Lung (tissue), 12 donors: ENCODE measurements around the gene NMRK1. TPM values are rescaled to one million over a fixed set of nuclear protein-coding genes. Genes with fewer than 3 reads are reported as not detected.

ENCODE experiments used
- ATAC-seq: fragments of 200-7000 bp; cut with Tn5 transposase; one replicate; pipeline ENCODE4 v1.9.1; 2020; ENCODE audit warnings: moderate number of reproducible peaks; ENCODE audit not compliant: insufficient read depth, low FRiP score
- DNase-seq, 3 donors: peaks; one replicate each; pipeline ENCODE4 v3.0.0-alpha.2; 2013 to 2017
- H3K27ac ChIP-seq, 2 donors: one replicate each; pipeline ENCODE4 v1.5.1; 2013; ENCODE audit warnings: mild to moderate bottlenecking in 2 of 2, moderate library complexity in 2 of 2, control low read depth in 1 of 2, inconsistent platforms in 1 of 2, low read depth in 1 of 2, low read length in 1 of 2
- H3K27me3 ChIP-seq, 3 donors: one replicate each; pipeline ENCODE4 v1.5.1; 2013; ENCODE audit warnings: low read length in 2 of 3; ENCODE audit not compliant: control insufficient read depth in 3 of 3, insufficient read depth in 3 of 3
- H3K36me3 ChIP-seq, 4 donors: one replicate each; pipeline ENCODE4 v1.5.1; 2013; ENCODE audit warnings: low read length in 4 of 4, mild to moderate bottlenecking in 1 of 4, moderate library complexity in 1 of 4; ENCODE audit not compliant: control insufficient read depth in 4 of 4, insufficient read depth in 4 of 4
- H3K4me1 ChIP-seq, 5 donors: one replicate each; pipeline ENCODE4 v1.5.1; 2013; ENCODE audit warnings: low read length in 5 of 5, mild to moderate bottlenecking in 2 of 5, moderate library complexity in 1 of 5; ENCODE audit not compliant: control insufficient read depth in 5 of 5, insufficient read depth in 5 of 5
- H3K4me3 ChIP-seq: one replicate; pipeline ENCODE4 v1.5.1; 2013; ENCODE audit warnings: mild to moderate bottlenecking, control low read depth, moderate library complexity
- H3K9ac ChIP-seq, 2 donors: one replicate each; pipeline ENCODE4 v1.5.1; 2013; ENCODE audit warnings: low read length in 2 of 2, control low read depth in 1 of 2; ENCODE audit not compliant: insufficient read depth in 1 of 2
- H3K9me3 ChIP-seq, 4 donors: one replicate each; pipeline ENCODE4 v1.5.1; 2013; ENCODE audit warnings: low read length in 3 of 4, mild to moderate bottlenecking in 1 of 4, moderate library complexity in 1 of 4; ENCODE audit not compliant: control insufficient read depth in 4 of 4, insufficient read depth in 3 of 4
- WGBS, 2 donors: extraction: QIAGEN DNeasy Blood & Tissue Kit; methylation state at CpG; one replicate each; pipeline ENCODE4 v1.1.7; 2013; 5-methylcytosine and 5-hydroxymethylcytosine counted together
- polyA plus RNA-seq, 2 donors: library from polyadenylated mRNA; stranded (reverse); fragments of 200-250 nt; gene quantifications; one replicate each; pipeline ENCODE4 v1.2.1, GENCODE V29; 2013
- total RNA-seq, 2 donors: library from RNA; depleted of rRNA in 1 of 2; stranded (reverse); fragments of >200 nt in 1 of 2; gene quantifications; one replicate each; pipeline ENCODE4 v1.2.1, GENCODE V29; 2014 to 2021
- TF ChIP-seq, protein P1 (sequence below): IDR thresholded peaks from 2 replicates; pipeline ENCODE4 v1.5.1; 2012; ENCODE audit warnings: mild to moderate bottlenecking; ENCODE audit errors: control extremely low read depth, extremely low read depth
- donor health status: control.
- donor health status: control.
- donor health status: Bipolar disorder and iron deficiency.
- donor health status: healthy.
- donor health status: DM: yes; HTN: yes; CAD: no.

Gene NMRK1
- total and polyA plus RNA-seq, 4 donors = 22.7 to 57.9 (median 31.4) TPM

DNA sequence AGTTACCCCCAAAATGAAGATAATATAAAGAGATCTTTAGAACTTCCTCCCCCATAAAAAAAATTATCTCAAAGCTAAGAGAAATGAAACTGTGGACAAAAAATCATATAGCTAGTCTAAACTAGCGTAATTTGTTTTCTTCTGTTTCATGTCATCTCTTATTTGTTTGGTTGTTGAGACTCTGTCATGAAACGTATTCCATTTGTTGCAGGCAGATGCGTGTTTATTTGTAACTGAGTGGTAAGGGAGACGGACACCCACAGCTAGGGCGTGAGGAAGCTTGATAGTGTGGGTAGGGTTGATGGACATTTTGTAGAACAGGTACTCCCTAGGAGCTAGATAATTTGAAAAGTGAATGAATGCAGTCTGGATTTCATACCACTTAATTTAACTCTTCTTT lies 42.2 kb upstream of the NMRK1 start:
- no peaks in the 10 kb centered on the region for H3K27me3 ChIP-seq
- TF ChIP-seq, protein P1, sequence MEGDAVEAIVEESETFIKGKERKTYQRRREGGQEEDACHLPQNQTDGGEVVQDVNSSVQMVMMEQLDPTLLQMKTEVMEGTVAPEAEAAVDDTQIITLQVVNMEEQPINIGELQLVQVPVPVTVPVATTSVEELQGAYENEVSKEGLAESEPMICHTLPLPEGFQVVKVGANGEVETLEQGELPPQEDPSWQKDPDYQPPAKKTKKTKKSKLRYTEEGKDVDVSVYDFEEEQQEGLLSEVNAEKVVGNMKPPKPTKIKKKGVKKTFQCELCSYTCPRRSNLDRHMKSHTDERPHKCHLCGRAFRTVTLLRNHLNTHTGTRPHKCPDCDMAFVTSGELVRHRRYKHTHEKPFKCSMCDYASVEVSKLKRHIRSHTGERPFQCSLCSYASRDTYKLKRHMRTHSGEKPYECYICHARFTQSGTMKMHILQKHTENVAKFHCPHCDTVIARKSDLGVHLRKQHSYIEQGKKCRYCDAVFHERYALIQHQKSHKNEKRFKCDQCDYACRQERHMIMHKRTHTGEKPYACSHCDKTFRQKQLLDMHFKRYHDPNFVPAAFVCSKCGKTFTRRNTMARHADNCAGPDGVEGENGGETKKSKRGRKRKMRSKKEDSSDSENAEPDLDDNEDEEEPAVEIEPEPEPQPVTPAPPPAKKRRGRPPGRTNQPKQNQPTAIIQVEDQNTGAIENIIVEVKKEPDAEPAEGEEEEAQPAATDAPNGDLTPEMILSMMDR = no peak
- peaks cover 4 to 37% (median 18%) of the 10 kb centered on the region in 4 donors for H3K36me3 ChIP-seq
- H3K9me3 ChIP-seq = no peaks in the 10 kb centered on the region
- 86 to 90% methylated on average over 5 of the region's 5 CpGs for WGBS, 2 donors
- no peak overlapping the region for H3K27ac ChIP-seq
- ATAC-seq = no peak
- peaks cover 0 to 16% (median 0%) of the 10 kb centered on the region in 5 donors for H3K4me1 ChIP-seq
- H3K4me3 ChIP-seq = no peak overlapping the region
- H3K9ac ChIP-seq = peak overlapping the region in 1 of 2 donors; percentile 38
- DNase-seq = peak in 2 of 3 donors; percentile 54 to 67

DNA sequence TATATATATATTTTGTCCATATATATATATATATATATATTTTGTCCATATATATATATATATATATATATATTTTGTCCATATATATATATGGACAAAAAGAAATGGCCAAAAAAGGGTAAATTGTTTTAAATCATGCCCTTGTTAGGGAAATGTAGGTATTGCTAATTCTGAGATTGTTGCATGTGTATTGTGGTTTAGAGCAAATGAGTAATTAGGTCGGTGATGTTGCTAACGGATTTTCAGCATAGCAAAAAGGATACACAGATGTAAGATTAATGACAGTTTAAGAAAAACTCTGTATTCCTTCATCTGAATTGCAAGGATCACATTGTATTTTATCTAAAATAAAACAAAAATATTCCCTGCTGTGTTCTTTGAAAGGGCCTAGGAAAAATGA lies 40.6 kb upstream of the NMRK1 start:
- ATAC-seq (no peak), DNase-seq (no peak)
- Histone ChIP-seq H3K9ac (no peak overlapping the region), H3K4me3 (no peak overlapping the region), H3K9me3 (no peaks in the 10 kb centered on the region), H3K36me3 (peaks cover 4 to 33% (median 14%) of the 10 kb centered on the region in 4 donors), H3K27me3 (no peaks in the 10 kb centered on the region), H3K4me1 (peaks cover 0 to 25% (median 0%) of the 10 kb centered on the region in 5 donors), H3K27ac (no peak overlapping the region)
- 70 to 87% methylated on average over 2 of the region's 2 CpGs for WGBS, 2 donors
- TF ChIP-seq, protein P1 = no peak

- no peak for DNase-seq
- ATAC-seq = no peak
- WGBS, 2 donors = 94 to 96% methylated on average over 10 of the region's 10 CpGs
- TF ChIP-seq, protein P1 = no peak
- H3K36me3 ChIP-seq = peaks cover 0 to 27% (median 18%) of the 10 kb centered on the region in 4 donors
- no peaks in the 10 kb centered on the region for H3K9me3 ChIP-seq
- H3K4me3 ChIP-seq = no peak overlapping the region
- peaks cover 0 to 10% (median 3%) of the 10 kb centered on the region in 5 donors for H3K4me1 ChIP-seq
- no peak overlapping the region for H3K27ac ChIP-seq
- no peaks in the 10 kb centered on the region for H3K27me3 ChIP-seq
- no peak overlapping the region for H3K9ac ChIP-seq
Observed at GRCh38 chr9:75123696-75124095, 35.7 kb upstream of the NMRK1 start.
